Activated effector memory CD4-positive, alpha-beta T cell treated with Interleukin-2 at 50 U/mL for 16 hours (primary cell): ENCODE measurements around the gene NKAIN2.
"Not testable (repeated sequence)": the region's sequence is repeated elsewhere in the genome, so short reads cannot be mapped to it uniquely, and the experiment has no call there.

Experiments used
- DNase-seq: peaks from one replicate; pipeline ENCODE4 v3.0.0-alpha.2; 2020

The NKAIN2 gene

DNA sequence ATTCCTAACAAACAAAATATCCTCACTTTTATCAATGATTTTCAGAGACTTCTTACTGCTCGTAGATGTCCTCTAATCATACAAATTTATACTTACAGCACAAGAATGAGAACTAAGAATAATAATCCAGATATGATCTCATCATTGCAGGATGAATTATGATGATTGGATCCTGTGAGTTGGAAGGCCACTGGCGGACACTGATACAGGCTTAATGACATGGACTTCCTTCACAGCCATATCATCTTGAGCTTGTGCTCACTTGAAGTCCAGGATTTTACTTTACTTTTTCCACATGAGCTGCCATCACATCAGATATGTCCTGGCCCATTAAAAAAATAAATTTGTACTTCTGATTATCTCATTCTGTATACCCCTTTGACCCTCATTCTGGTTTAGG, 94.3 kb downstream of the NKAIN2 start:
- no peak for DNase-seq

DNA sequence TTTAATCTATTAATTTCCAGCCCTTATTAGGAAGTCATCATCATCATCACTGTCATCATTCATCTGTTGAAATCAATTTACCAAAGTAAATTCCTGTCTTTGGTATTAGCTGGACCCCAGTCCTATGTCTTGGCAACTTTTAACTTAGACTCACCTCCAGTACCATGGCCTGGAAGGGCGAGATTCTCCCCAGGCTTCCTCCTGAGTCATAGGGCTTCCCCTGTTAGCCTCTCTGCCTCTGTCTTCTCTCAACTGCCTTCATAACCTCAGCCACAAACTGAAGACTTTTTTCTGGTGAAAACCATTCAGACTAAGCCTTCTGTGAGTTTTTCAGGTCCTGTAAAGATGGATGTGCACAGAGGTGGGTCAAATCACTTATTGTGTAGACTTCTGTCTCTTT, 95.0 kb downstream of the NKAIN2 start:
- DNase-seq, result no peak

DNA sequence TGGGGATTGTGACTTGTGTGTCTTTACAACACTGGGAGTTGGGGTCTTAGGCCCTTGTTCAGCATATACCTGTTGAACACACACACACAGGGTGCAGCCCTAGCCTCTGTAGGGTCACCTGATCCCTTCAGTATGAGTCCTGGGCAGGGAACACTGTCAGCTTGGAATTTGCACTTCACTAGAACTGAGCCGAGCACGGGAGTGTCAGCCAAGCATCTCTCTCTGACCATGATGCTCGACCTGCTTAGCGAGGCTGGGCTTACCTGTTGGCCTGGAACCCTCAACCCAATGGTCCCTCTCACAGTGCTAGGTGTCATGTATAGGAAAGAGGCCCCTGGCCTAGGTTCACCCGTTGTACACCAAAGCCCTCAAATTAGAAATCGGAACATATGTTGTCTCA, 96.1 kb downstream of the NKAIN2 start:
- no peak for DNase-seq

DNA sequence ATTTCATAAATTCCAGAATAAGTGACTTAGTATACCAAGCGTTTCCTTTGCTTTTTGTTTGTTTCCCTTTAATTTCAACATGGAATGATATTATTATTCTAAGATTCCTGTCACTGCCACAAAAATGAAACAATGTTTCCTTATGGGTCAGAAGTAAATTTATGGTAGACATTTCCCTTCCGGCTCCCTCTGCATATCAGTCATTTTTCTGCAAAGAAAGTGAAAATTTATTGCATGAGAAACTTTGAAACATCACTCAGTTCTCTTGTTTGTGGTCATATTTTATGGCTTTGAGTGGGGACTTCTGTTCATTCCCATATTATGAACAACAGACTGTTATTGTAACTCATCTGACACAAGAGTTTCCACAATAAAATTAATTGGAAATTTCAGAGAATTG, 97.8 kb downstream of the NKAIN2 start:
- DNase-seq, result no peak

DNA sequence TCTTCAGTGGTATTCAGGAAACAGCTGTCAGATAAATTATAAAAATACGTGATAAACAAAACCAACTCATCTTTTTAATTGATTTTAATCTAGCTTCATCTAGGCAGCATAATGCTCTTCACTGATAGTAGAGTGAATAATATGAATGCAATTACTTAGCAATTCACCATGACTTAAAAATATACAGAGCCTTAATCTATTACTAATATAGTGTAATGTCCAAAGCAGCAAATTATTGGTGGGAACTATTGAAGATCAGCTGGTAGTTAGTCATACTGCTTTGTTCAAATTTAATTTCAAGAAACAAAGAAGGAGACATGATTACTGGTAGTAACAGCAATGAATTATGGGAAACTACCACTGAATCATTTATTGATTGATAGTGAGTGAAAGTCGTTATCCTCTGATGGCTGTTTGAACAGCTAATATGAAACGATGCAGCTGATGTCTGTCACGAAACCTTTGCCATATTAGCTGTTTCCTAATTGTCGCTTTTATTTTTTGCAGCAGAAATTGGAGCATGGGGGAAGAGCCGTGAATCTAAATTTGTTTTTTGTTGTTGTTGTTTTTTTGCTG, 99.2 kb downstream of the NKAIN2 start:
- DNase-seq, result no peak

DNA sequence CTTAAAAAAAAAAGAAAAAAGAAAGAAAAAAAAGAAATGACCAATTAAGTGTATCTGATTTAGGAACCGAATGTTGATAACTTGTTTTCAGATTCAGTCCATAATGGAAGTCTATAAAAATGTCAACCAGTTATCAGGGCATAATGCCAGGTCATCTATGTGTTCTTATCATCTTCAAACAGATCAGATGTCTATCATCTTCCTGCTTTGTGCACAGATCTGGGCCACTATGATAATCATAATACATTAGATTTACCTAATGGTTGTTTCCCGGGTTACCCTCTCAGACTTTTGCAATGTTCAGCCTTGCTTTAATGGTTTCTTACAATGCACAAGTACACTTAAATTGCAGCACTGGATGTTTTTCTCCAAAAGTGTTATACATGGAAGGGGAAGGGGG, 100.6 kb downstream of the NKAIN2 start:
- DNase-seq, result no peak

DNA sequence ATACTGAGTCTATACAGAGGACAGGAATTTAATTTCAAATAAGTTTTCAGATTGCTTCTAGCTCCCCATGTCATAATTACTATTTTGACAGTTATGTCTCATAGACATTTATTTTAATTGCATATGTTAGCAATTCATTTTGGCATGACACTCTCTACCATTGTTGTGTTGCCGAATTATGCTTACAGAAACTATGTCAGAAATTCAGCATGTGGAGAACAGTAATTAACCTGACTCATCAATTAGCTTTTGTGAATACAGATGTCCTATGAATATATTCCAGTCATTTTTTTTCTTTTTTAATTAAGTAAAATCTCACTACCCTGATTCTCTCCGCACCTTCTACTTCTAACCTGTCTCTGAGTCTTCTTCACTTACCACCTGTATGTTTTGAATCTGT, 105.1 kb downstream of the NKAIN2 start:
- DNase-seq, result no peak

DNA sequence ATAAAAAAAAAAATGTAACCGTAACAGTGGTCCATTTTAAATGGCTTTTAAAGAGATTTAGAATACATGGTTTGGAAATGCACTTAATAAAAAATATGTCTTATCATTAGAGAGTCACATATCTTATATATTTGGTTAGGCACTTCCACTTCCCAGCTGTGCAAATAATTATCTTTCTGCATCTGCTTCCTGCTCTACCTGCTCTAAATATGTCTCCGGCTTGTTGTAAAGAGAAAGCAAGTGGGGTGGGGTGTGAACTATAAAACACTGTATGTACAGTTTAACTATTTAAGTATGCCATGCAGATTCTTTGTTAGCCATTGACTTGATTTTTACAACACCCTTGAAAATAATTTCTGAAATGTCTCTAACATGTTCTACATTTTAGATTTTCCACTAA, 106.3 kb downstream of the NKAIN2 start:
- DNase-seq, result no peak

DNA sequence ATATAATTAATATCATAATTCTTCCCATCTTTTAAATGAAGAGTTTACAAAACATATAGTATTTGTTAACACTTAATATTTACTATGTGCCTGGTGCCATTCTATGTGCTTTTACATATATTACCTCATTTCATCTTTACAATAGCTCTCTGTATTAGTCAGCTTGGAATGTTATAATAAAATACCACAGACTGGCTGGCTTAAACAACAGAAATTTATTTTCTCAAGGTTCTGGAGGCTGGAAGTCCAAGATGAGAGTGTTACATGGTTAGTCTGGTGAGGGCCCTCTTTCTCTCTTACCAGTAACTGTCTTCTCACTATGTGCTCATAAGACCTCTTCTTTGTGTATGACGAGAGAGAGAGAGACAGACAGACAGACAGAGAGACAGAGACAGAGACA, 110.2 kb downstream of the NKAIN2 start:
- no peak for DNase-seq

DNA sequence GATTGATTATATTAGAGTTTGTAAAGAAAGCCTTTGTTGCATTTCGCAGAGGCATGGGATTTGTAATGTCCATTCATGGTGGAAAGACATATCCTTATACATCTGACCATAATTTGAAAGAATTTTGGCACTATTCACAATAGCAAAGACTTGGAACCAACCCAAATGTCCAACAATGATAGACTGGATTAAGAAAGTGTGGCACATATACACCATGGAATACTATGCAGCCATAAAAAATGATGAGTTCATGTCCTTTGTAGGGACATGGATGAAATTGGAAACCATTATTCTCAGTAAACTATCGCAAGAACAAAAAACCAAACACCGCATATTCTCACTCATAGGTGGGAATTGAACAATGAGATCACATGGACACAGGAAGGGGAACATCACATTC, 119.7 kb downstream of the NKAIN2 start:
- not testable (repeated sequence) for DNase-seq

DNA sequence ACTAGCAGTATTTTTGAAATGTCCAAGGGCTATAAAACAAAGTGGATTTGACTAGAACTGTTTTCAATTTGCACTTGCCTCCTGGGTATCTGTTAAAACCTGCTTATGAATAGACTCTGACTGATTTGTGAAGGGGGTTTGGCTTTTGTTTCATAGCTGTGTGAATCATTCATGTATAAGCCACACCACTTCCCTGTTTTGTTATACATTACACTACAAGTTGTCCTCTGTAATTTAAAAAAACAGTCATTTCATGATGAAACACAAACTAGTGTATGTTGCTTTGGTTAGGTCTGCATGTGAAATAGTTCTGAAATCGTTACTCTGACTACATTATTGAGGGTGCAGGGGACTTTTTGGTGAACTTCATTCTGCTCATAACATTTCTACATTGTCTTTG, 121.7 kb downstream of the NKAIN2 start:
- no peak for DNase-seq

DNA sequence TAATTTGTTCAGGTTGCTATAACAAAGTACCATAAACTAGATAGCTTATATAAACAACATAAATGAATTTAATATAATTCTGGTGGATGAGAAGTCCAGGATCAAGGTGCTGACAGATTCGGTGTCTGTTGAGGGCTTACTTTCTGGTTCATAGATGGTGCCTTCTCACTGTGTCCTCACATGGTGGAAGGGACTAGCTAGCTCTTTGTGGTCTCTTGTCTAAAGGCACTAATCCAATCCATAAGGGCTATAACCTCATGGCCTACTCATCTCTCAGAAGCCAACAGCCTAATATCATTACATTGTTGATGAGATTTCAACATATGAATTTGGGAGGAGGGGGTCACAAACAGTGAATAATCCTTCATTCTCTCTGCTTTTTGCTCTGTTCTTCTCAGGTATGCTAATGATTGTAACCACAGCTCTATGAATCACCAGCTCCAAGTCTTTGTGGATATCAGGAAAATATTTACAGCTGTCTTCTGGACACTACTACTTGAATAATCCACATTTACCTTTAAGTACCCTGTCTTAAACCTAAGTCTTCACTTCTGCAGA, 122.3 kb downstream of the NKAIN2 start:
- DNase-seq, result no peak

DNA sequence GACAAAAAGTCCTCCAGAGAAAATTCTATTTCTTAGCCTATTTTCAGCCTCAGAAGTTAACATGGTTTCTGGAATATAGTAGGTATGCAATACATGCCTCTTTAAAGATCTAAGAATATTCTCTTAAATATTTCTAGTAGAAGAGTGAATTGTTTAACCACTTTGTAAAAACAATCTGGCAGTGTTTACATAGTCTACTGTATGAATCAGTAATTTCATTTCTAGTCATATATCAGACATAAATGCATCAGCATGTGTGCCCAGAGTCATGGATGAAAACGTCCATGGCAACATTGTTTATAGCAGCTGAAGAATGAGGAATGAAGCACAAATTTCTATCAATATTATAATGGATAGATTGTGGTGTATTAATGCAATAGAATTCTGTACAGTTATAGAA, 124.9 kb downstream of the NKAIN2 start:
- DNase-seq, result no peak

DNA sequence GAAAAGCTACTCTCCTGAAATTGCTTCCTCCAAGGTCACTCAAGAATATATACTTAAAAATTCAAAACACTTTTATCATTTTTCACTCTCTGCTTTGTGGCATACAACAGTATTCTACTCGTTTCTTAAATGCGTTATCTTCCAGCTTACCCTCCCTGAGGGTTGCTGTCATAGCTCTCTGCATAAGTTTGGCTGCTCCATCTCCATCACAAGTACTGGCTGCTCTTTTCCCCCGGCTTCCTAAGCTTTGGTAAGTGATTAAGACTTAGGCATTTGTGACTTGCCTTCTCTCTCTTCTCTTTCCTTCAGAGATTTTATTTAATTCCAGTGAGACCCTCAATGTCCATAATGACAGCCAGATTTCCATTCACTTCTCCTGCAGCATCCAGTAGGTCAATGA, 128.3 kb downstream of the NKAIN2 start:
- DNase-seq, result no peak

DNA sequence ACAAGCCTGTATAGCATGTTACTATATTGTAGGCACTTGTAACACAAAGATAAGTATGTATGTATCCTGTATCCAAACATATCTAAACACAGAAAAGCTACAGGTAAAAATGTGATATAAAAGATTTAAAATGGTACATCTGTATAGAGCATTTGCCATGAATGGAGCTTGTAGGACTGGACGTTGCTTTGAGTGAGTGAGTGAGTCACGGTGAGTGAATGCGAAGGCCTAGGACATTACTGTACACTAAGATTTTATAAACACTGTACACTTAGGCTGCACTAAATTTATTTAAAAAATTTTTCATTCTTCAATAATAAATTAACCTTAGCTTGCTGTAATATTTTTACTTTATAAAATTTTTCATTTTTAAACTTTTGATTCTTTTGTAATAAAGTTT, 136.9 kb downstream of the NKAIN2 start:
- DNase-seq, result no peak

DNA sequence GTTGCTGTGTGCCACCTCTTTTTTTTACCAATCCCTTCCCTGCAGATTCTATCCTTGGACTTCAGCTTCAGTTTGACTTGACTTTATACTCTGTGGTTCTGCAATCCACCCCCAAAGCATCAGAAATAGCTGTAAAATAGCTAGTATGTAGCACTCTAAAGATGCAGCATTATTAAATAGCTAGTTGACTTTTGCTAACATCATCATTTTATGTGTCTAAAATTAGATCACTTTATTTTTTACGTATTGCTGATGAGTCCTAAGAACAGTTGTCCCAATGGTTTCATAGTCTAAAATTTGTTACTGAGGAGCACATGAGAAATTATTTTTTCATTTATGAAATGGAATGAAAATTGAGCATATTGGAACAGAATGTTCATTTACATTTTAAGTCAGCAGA, 138.2 kb downstream of the NKAIN2 start:
- no peak for DNase-seq

DNA sequence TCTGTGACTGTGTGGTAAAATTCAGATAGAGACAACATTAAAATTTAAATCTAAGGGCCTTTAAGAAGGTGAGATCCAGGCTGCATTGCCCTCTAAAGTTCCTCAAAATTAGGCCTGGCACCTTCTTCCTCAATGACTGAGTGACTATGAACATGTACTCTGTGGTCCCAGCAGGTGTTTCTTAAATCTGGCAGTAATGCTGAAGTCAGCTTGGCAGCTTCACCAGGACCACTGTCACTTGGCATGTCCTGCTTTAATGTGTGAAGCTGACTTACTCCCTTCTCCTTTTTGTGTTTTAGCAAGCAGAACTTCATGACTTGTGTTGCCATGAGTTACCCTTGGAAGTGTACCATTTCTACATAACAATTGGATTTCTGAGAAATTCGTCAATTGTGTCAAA, 141.7 kb downstream of the NKAIN2 start:
- no peak for DNase-seq

DNA sequence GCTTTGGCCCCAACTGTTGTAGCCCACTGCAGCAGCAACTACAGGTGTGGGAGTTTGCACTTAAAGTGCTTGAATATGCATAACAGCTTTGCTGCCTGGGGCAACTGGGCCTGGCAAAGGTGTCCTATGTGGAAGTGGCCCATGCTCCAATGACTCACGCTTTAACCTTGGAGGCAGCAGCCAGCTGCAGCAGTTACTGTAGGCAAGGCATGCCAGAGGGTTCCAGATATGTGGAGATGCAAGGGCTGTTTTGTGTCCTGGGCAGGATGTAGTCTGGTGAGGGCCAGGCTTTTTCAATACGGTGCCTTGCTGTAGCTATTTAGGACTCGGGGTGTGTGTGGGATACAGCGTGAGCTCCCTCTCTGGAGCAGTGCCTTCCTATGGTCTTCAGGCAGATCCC, 150.3 kb downstream of the NKAIN2 start:
- no peak for DNase-seq

DNA sequence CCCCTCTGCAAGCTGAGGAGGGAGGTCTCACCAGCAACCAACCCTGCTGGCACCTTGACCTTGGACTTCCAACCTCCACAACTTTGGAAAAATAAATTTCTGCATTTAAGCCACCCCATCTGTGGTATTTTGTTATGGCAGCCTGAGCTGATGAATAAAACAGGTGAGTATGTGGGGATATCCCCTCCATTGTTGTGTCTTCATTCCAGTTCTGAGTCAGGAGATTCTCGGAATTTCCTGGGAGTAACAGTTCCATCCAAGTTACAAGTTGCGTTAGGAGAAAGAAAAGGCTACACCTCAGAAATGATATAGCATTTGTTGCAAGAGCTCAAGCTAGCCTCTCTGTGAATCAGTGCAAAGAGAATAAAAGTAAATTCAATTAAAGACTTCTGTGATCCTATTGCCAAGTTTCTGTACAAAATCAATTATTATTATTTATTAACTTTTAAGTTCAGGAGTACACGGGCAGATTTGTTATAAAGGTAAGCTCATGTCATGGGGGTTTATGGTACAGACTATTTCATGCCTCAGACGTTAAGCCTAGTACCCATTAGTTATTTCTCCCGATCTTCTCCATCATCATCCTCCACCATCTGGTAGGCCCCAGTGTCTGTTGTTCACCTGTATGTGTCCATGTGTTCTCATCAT, 153.0 kb downstream of the NKAIN2 start:
- no peak for DNase-seq

DNA sequence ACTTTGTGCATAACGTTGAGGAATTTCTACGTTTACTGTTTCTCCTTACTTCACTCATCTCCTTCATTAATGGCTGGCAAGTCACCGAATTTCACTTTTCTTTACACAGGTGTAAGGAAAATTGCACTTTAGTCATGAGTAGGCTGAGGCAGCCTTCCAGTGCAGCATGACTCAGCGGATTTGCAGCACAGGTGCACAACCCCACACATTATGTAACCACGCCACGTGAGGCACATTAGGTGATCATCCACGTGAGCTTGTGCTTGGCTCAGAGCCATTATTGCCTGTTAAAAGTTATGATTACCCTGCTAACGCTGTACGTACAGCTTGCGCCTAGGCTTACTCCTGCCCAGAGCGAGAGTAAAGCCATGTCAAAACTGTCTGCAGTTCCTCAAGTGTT, 158.8 kb downstream of the NKAIN2 start:
- DNase-seq, result no peak

DNA sequence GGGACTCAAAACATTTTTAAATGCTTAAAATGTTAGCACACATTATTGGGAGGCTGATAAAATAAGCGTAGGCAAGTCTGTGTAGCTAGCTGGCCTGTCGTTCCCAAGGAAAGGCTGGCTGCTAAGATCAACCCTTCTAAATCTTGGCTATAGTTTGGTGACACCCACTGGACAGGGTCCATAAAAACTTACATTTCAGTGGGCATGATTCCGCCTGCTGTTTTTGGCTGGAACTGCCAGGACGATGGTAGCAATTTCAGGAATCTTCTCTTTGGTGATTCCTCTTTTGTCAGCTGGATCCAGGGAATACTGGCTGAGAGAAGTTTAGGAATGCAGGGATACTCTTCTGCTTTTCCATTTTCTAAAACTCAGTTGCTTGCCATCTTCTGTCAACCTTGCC, 162.2 kb downstream of the NKAIN2 start:
- no peak for DNase-seq

DNA sequence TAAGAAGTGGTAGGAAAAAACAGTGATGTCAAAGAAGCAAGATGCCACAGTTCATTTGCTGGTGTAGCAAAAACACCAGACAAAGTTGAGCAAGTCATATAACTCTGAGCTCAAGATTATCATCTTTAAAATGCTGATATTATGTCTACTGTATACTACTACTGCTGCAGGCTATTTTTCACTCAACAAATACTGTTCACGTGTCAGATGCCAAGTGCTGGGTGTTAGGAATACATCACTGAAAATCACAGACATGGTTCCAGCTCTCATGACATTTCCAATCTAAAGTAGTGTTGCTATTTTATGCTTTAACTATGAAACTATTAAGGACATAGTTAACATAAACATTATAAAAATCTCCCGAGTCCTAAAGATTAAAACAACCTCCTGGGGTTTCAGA, 163.0 kb downstream of the NKAIN2 start:
- DNase-seq, result no peak

DNA sequence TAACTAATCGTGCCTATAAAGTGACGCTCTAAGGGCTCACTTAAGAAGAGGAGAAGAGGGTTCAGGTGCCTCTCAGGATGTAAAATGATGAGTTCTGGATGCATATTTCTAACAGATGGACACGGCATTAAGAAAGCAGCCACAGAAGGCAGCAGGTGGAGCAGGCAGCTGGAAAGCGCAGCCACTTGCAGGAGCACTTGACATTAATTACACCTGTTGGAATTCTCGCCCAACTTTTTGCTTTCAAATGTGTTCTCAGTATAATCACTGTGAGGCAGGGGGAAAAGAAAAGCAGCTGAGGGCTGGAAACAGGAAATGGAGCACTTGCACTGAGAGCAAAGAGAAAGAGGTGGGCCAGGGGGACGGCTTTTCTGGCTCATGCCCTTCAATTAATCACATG, 164.2 kb downstream of the NKAIN2 start:
- no peak for DNase-seq

DNA sequence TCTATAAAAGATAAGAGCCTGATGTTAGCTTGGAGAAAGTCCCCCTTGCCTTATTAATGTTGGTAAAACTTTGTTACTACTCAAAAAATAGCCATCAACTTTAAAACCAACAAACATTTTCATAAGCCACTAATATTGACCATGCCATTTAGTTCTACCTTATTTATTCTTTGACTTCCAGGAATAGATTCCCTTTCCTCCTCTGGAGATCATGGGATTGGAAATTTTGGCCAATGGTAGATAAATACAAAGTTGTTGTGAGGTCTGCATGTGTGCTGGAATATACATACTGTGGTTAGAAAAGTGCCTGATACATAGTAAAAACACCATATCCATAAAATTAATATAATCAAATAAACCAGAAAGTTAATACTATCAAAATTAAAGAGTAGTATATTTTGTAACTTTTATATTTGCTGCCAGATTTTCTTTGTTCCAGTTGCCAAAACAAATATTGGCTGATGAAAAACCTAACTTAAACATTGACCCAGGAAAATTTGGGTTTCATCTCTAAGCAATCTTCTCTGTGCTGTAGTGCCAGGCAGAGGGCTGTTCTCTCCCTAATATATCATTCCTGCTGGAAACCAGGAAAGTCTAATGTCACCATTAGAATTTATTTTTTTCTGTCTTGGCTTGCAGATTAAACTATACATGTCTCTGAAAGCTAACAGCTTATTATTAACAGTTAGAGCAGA, 169.1 kb downstream of the NKAIN2 start:
- no peak for DNase-seq

DNA sequence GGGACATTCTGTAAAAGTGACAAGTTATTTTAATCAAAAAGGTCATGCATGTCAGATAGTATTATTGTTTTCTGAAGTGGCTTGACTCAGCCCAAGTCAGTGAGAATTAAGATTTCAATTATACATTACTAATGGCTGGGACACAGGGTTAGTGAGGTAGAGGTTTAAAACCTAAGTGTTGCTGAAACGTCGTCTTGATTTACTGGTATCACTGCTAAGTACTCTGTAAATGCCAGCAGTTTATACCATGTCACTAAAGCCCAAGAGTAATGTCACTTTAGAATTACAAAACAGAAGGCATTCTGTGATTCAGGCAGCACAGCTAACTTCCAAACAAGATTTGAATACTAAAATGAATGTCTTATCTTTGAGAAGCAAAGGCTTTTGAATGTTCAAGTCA, 176.6 kb downstream of the NKAIN2 start:
- no peak for DNase-seq
